Fibroblast of skin of right biceps (primary cell): ENCODE results near the gene SARNP.

ENCODE experiments used
- DNase-seq: peaks from one replicate; pipeline ENCODE4 v3.0.0-alpha.2; 2013

The SARNP gene

GRCh38 chr12:55741931-55742680, 75.4 kb downstream of the SARNP start:
- DNase-seq, result no peak

DNA sequence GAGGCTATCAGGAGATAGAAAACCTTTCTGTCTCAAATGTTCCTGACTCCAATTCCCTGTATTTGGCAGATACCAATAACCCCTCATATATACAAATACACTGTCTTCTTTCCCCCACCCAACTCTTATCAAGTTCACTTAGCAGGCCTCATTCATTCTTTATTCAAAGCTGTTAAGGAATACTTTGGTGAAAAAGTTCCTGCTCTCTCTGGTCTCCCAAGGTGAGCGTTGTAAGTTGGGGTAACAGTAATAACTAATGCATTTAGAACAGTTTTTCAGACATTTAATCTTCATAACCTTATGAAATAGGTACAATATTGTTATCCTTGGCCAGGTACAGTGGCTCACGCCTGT, 78.5 kb downstream of the SARNP start:
- no peak for DNase-seq

DNA sequence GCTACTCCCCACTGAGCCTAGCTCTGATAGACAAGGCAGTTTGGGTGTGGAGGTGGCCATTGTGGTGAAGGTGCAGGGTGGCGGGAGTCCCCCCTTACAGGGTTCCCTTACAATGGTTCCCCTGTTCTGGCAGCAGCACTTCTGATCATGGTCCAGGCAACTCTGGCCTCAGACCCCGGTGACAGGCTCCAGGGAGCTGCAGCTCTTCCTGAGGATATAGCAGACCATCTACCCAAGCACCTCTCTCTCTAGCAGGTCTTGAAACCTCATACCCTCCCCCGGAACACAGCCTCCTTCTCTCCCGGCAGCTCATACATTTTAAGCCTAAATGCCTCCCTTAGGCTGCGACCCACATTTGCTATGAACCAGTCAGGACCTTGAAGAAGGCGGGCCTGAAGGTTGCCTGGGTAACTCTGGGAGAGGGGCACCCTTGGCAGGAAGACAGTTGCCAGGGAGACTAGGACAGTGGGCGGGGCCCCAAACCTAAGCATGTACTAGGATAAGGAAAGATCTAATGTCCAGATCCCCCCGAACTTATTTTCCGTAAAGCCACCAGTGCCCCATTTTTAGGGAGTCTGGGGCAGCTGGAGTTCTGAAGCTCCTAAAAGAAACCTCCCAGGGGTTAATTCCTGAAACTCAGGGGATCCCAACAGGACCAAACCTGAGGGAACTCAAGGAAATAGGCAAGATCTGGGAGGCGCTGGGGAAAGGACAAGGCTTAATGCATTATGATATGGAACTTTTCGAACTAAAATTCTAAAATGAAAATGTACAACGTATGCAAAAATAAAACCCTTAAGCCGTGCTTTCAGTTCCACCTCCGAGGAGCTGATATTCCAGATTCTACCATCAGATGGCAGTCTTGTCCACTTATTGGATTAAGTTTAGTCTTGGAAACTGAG, 79.2 kb downstream of the SARNP start:
- DNase-seq, result peak; percentile 90

GRCh38 chr12:55737581-55738122, 79.9 kb downstream of the SARNP start:
- no peak for DNase-seq

- DNase-seq, result peak; percentile 68
Measured at GRCh38 chr12:55736780-55737580, 80.5 kb downstream of the SARNP start.

DNA sequence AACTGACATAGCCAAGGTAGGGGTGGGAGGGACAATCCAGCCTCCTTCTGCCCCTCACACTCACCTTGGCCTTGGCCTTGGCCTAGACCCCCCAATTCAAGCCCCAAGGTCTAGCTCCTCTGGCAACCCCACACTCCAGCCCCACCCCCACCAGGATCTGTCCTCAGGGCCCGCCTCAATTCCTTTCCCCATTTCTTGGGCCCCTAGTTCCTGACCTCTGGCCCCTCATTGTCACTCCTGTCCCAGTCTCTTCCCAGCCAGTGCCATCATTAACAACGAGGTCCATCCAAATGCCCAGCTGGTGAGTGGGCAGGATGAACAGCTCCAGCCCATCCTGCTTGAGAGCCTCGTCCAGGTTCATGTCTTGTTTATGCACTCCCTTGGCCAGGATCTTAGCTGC, 81.4 kb downstream of the SARNP start:
- DNase-seq, result no peak

DNA sequence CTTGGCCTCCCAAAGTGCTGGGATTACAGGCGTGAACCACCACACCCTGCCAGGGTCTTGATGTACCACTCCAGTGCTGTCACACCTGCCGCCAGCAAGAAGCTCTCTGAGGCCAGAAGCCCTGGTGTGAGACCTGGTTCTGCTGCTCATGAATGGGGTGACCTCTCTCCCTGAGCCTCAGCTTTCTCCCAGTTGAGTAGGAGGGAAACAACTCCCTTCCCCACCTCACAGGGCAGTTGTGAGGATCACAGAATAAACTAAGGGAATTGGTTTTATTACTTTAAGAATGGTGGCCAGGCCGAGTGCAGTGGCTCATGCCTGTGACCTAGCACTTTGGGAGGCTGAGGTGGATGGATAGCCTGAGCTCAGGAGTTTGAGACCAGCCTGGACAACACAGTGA, 82.9 kb downstream of the SARNP start:
- DNase-seq, result no peak

- no peak for DNase-seq
Measured at GRCh38 chr12:55733858-55734257, 83.7 kb downstream of the SARNP start.

DNA sequence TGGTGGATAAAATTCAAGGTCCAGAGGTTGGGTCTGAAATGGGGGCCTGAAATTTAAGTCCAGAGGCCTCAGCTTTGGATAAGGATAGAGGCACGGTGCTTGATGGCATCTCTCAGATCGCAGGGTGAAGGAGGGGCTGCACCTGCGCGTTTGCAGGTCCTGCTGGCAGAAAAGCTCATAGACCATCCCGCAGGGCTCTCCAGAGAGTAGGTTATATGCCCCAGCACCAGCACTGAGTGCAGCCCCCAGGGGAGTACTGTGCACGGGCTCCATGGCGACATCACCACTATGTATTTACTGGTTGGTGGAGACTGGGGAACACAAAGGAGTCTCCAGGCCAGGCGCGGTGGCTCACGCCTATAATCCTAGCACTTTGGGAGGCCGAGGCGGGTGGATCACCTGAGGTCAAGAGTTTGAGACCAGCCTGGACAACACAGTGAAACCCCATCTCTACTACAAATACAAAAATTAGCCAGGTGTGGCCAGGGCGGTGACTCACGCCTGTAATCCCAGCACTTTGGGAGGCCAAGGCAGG, 84.4 kb downstream of the SARNP start:
- no peak for DNase-seq

DNA sequence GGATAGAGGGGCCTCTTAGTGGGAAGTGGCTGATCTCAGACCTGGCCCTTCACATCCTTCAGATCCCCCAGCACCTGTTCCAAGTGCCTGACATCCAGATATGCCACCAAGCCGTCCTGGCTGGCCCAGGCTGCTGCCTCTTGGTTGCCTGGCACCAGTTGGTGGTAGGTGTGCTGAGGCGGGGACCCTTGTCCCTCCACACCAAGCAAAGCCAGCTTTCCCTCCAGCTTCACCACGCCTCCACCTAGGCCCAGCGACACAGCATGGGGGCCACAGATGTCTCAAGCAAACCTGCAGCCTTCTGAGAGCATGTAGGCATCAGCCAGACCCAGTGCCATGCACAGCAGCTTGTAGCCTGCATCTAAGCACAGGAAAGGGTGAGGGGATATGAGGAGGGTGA, 85.2 kb downstream of the SARNP start:
- DNase-seq, result no peak

DNA sequence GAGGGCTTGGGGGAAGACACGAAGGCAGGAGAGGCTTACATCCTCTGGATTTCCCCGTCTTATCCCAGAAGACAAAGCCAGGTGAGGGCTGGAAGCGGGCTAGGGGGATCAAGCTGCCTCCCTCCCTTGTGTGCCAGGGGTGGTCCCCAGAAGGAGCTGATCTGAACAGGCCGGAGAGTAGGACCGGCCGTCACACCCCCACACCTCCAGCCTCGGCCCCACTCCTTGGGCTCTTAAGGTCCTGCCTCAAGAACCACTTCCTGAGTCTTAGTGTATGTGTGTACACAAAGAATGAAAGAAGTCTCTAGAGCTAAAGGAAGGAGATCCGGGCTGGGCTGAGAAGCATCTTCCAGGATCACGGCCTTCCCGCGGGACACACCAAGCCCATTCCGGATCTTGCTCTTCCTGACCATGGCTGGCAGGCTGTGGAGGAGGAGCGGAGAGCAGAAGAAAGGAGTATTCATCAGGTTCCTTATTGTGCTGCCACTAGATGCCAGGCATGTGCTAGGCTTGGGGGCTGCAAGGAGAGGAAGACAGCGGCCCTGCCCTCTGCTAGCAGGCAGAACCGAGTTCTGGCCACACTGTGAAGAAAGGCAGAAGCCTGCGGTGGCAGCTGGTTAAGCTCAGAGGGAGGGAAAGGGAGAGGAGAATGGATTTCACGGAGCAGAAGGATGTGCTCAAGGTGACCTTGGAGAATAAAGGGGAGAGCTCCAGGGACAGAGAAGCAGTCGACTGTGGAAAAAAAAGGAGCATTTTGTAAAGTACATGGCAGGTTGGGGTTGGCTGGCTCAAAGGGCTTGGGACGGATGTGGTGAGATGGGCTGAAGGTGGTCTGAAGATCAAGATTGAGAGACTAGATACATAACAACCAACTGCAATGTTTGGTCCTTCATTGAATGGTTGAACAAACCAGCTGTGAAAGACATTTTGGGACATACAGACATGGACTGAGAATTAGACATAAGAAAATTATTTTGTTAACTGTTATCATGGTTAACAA, 87.4 kb downstream of the SARNP start:
- peak; percentile 65 for DNase-seq

DNA sequence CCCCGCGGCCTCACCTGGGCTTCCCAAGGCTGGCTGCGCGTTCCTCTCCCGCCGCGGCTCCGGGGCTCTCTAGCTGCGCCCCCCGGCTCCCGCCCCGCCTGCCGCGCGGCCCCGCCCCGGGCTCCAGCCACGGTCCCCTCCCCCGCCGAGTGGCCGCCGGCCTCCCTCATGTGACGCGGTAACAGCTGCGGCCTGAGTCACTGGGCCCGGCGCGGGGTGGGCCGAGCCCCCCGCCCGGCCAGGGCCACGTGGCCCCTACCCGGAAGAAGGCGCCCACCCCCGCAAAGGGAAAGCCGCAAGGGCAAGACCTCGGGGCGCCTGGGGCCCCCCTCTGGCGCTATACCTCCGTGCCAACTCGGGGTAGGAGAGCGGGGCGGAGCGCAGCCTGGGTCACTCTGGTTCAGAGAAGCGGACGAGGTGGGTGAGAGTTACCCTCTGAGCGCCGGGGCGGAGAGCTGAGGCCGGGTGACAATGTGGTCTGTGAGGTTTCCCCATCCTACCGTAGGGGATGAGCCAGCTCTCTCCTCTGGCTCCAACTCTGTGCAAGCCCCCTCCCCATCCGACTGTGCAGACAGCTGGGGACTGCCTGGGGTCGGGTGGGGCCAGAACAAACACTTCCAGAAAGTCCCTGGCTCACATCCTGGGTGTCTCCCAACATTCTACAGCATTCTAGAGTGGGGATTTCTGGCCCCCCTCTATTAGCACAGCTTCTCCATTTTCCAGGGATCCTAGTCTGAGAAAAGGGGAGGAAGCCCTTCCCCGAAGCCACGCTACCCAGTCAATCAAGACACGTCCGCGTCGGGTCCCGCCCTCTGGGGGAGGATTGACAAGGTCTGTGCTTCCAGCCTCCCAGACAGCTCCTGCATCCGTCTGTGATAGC, 88.3 kb downstream of the SARNP start, which contains the start of gene CD63:
CD63 (minus strand) TSS at position 71 of the 880 bp plus-strand sequence. CDS start 668 bp downstream, outside the sequence.
- DNase-seq, result peak; percentile 96

GRCh38 chr12:55728186-55728938, 89.2 kb downstream of the SARNP start:
- DNase-seq, result peak; percentile 73

DNA sequence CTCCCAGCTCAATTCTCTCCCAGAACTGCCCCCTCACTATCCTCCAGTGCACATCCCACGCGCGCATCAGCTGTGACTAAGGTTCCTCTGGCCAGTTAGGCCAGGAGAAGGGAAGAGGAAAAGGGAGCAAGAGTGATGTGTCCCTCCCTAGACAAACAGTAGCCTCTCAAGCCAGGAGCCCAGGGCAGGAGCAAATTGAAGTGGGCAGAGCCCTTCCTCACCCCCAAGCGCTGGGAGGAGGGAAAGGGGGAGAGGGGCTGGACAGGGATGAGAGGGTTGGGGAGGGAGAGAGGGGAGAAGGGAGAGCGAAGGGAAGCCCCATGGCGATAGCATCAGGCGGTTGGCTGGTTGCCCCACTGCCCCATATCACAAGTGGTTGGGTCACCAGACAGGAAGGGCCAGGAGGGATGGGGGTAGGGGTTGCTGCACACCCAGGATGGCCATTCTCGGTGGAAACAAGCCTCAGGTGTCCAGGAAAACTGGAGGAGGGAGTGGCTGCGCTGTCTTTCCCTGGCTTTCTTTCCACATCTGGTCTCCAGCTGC, 89.8 kb downstream of the SARNP start:
- no peak for DNase-seq

DNA sequence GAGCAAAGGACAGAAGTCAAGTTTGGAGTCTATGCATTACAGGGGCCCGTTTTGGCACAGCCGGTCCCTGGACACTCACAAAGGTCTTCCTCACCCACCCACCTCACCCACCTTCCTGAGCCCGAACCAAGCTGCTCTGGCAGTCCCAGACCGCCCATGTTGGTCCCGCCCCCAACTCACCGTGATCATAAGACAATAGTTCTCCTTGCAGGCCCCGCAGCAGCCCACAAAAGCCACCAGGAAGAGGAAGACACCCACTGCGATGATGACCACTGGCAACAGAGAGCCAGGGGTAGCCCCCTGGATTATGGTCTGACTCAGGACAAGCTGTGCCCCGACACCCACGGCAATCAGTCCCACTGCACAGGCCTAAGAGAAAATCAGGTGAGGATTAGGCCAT, 90.6 kb downstream of the SARNP start:
- no peak for DNase-seq

GRCh38 chr12:55725556-55725955, 92.0 kb downstream of the SARNP start:
- DNase-seq, result no peak

DNA sequence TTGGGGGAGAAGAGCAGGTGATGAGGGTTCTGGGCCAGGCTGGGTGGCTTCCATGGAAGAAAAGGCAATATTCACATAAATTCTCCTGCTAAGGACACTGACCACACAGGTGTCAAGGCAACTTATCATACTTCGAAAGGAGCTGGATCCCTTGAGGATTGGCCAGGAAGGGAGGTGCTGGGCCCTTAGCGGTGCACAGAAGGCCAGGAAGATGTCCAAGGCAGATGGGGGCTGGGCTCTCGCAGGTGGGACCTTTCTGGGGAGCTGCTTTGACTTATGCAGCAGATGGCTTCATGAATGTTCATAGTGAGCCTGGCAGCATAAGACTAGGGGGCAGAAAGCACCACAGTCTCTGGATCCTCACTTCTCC, 92.6 kb downstream of the SARNP start:
- DNase-seq, result no peak

GRCh38 chr12:55724226-55724939, 93.1 kb downstream of the SARNP start:
- DNase-seq, result peak; percentile 67
